Gastroesophageal sphincter (tissue), 3 donors: Measurements from ENCODE around the gene SNX13.

ENCODE experiments used
- POLR2A ChIP-seq, 2 donors: fragments of 450-650 bp; IDR thresholded peaks; one replicate each; pipeline ENCODE4 v1.6.1; 2017; ENCODE audit warnings: antibody characterized with exemption in 2 of 2, mild to moderate bottlenecking in 2 of 2, moderate library complexity in 1 of 2
- TF ChIP-seq, protein P1 (sequence below), 4 experiments: fragments of 200-600 bp in 2 of 4; fragments of 450-650 bp in 2 of 4; sonication (generic) in 1 of 4; IDR thresholded peaks; one replicate each; pipeline ENCODE4 v1.5.1; 2017 to 2019; ENCODE audit warnings: antibody characterized with exemption in 4 of 4, mild to moderate bottlenecking in 2 of 4, moderate library complexity in 2 of 4

DNA sequence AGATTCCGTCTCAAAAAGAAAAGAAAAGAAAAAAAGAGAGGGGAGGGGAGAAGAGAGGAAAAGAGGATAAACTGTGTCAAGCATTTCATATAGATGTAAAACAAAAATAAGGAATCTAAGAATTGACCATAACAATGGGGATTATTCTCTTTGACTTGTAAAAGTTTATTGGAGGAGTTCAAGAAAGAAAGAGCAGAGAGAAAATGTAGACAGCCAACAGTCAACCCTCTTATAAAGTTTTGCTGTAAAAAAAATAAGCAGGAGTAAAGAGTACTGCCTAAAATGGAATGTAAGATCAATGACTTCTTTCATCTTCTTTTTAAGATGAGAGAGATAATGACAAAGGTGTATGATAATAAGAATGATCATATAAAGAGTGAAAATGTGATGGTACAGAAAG lies 87.9 kb downstream of the SNX13 start:
- TF ChIP-seq, protein P1, sequence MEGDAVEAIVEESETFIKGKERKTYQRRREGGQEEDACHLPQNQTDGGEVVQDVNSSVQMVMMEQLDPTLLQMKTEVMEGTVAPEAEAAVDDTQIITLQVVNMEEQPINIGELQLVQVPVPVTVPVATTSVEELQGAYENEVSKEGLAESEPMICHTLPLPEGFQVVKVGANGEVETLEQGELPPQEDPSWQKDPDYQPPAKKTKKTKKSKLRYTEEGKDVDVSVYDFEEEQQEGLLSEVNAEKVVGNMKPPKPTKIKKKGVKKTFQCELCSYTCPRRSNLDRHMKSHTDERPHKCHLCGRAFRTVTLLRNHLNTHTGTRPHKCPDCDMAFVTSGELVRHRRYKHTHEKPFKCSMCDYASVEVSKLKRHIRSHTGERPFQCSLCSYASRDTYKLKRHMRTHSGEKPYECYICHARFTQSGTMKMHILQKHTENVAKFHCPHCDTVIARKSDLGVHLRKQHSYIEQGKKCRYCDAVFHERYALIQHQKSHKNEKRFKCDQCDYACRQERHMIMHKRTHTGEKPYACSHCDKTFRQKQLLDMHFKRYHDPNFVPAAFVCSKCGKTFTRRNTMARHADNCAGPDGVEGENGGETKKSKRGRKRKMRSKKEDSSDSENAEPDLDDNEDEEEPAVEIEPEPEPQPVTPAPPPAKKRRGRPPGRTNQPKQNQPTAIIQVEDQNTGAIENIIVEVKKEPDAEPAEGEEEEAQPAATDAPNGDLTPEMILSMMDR (IDR thresholded peaks at IDR 0.05), result no peak
- TF ChIP-seq POLR2A (IDR thresholded peaks at IDR 0.05), result no peak
